Endothelial cell of umbilical vein (primary cell): Measurements from ENCODE around the gene CDC42BPB. TPM values are rescaled to one million over a fixed set of nuclear protein-coding genes. Genes with fewer than 3 reads are reported as not detected.

Experiments used
- BruUV-seq: library from RNA; stranded (reverse); fragments of 400-500 nt; replicated peaks from 2 replicates; lab custom pipeline; 2021; lab: Mats Ljungman, UMichigan
- CTCF ChIA-PET: fragments of 300-600, 350-600 bp; sonication (Branson Sonifier 250); formaldehyde crosslinking; loops from one replicate; lab custom pipeline; 2021; ENCODE audit warnings: antibody characterized with exemption, inconsistent platforms; lab: Charles Lee
- POLR2A ChIA-PET: fragments of 300-600, 350-600 bp; sonication (Branson Sonifier 250); formaldehyde crosslinking; loops from one replicate; lab custom pipeline; 2021; ENCODE audit warnings: antibody characterized with exemption, inconsistent platforms; lab: Charles Lee
- DNase-seq: peaks from one replicate; pipeline ENCODE4 v3.0.0-alpha.2; 2011; ENCODE audit warnings: low read depth, low spot score
- FAIRE-seq: peaks from 2 replicates; lab custom pipeline; 2011; peaks lifted over from hg19 to GRCh38; lab: Jason Lieb, UNC
- H2AFZ ChIP-seq: 2 replicates; pipeline ENCODE4 v1.6.0; 2012; ENCODE audit warnings: low read depth, low read length, control low read depth, inconsistent platforms
- H3K27ac ChIP-seq: 2 replicates; pipeline ENCODE4 v1.5.1; 2011; ENCODE audit warnings: low read depth, mild to moderate bottlenecking, control low read depth, low read length, moderate library complexity; ENCODE audit not compliant: insufficient read depth
- H3K27me3 ChIP-seq, 2 experiments: 2 replicates each; pipeline versions ENCODE4 v1.6.0 to v1.6.1; 2011; ENCODE audit warnings: low read length in 2 of 2, mixed read lengths in 1 of 2; ENCODE audit not compliant: control insufficient read depth in 2 of 2, insufficient read depth in 2 of 2
- H3K36me3 ChIP-seq, 2 experiments: 2 replicates in 1 of 2; 3 replicates in 1 of 2; pipeline ENCODE4 v1.5.1; 2011; ENCODE audit warnings: low read length in 2 of 2, mild to moderate bottlenecking in 1 of 2, moderate library complexity in 1 of 2; ENCODE audit not compliant: control insufficient read depth in 2 of 2, insufficient read depth in 2 of 2; ENCODE audit errors: extremely low read depth in 1 of 2
- H3K4me1 ChIP-seq: 3 replicates; pipeline ENCODE4 v1.5.1; 2011; ENCODE audit warnings: mild to moderate bottlenecking, low read length; ENCODE audit not compliant: control insufficient read depth, insufficient read depth; ENCODE audit errors: extremely low read depth
- H3K4me2 ChIP-seq: 2 replicates; pipeline ENCODE4 v1.6.1; 2011; ENCODE audit warnings: low read length, control low read depth, mixed read lengths; ENCODE audit not compliant: insufficient read depth
- H3K4me3 ChIP-seq, 3 experiments: fragments of 200-600 bp in 1 of 3; sonication (generic), shearing (Covaris generic) in 1 of 3; replicated peaks in 1 of 3; 2 replicates each; pipeline ENCODE4 v1.5.1; 2011 to 2016; ENCODE audit warnings: control low read depth in 3 of 3, low read length in 3 of 3, mild to moderate bottlenecking in 2 of 3, inconsistent platforms in 1 of 3, low read depth in 1 of 3, moderate library complexity in 1 of 3; ENCODE audit not compliant: insufficient read depth in 1 of 3
- H3K79me2 ChIP-seq: 2 replicates; pipeline ENCODE4 v1.6.0; 2012; ENCODE audit warnings: low read length, inconsistent platforms; ENCODE audit not compliant: control insufficient read depth, insufficient read depth
- H3K9ac ChIP-seq: replicated peaks from 2 replicates; pipeline ENCODE3; 2011; ENCODE audit warnings: low read length, control low read depth; ENCODE audit not compliant: insufficient read depth; ENCODE audit errors: extremely low read depth
- H3K9me1 ChIP-seq: replicated peaks from 3 replicates; pipeline ENCODE4 v1.6.0; 2011; ENCODE audit warnings: mild to moderate bottlenecking, low read length; ENCODE audit not compliant: control insufficient read depth, insufficient read depth; ENCODE audit errors: extremely low read depth
- H3K9me3 ChIP-seq: replicated peaks from 2 replicates; pipeline ENCODE4 v1.5.1; 2012; ENCODE audit warnings: low read length, inconsistent platforms; ENCODE audit not compliant: control insufficient read depth, insufficient read depth
- H4K20me1 ChIP-seq: replicated peaks from 2 replicates; pipeline ENCODE3; 2011; ENCODE audit warnings: mild to moderate bottlenecking, low read length; ENCODE audit not compliant: control insufficient read depth, insufficient read depth; ENCODE audit errors: extremely low read depth
- CTCF ChIP-seq, 2 donors: IDR thresholded peaks; 1 replicate in 1 of 2; 2 replicates in 1 of 2; pipeline ENCODE4 v1.5.1; 2011; ENCODE audit warnings: low read length in 2 of 2, mild to moderate bottlenecking in 2 of 2, moderate library complexity in 2 of 2, control low read depth in 1 of 2, inconsistent platforms in 1 of 2, low read depth in 1 of 2; ENCODE audit not compliant: insufficient read depth in 1 of 2; ENCODE audit errors: extremely low read depth in 1 of 2
- EZH2 ChIP-seq: IDR thresholded peaks from 2 replicates; pipeline ENCODE4 v1.6.1; 2012; ENCODE audit warnings: borderline replicate concordance, low read depth, mild to moderate bottlenecking, moderate library complexity, low read length, inconsistent platforms; ENCODE audit not compliant: severe bottlenecking
- FOS ChIP-seq: IDR thresholded peaks from 2 replicates; pipeline ENCODE4 v1.6.1; 2011; ENCODE audit warnings: mild to moderate bottlenecking, low read length, moderate library complexity, borderline replicate concordance; ENCODE audit not compliant: insufficient read depth
- GATA2 ChIP-seq: IDR thresholded peaks from 2 replicates; pipeline ENCODE4 v1.7.0; 2011; ENCODE audit warnings: low read depth, mild to moderate bottlenecking, moderate library complexity, mixed read lengths, low read length; ENCODE audit not compliant: insufficient read length, insufficient read depth
- MAX ChIP-seq: IDR thresholded peaks from 2 replicates; pipeline ENCODE4 v1.6.1; 2011; ENCODE audit not compliant: insufficient read depth, insufficient read length
- POLR2A ChIP-seq: IDR thresholded peaks from 2 replicates; pipeline ENCODE4 v1.6.1; 2012; ENCODE audit warnings: low read depth, mild to moderate bottlenecking, control low read depth, low read length
- POLR2AphosphoS5 ChIP-seq: IDR thresholded peaks from 2 replicates; pipeline ENCODE4 v1.6.1; 2012; ENCODE audit warnings: low read depth, mild to moderate bottlenecking, control low read depth, low read length, moderate library complexity; ENCODE audit not compliant: insufficient read depth
- dilution Hi-C: fragments of 300-500 bp; cut with MboI; formaldehyde crosslinking; loops from one replicate; pipeline ENCODE4 v1.15.0; 2019; ENCODE audit warnings: low sequenced_read_pairs; ENCODE audit not compliant: extremely low pct_ligation_motif_present
- intact Hi-C: fragments of 100-400 bp; cut with micrococcal nuclease; formaldehyde crosslinking; loops from one replicate; pipeline ENCODE4 v1.10.0; 2022
- polyA plus RNA-seq, 4 experiments: library from polyadenylated mRNA; depleted of rRNA in 3 of 4; stranded (reverse) in 3 of 4; unstranded in 1 of 4; fragments of >200 nt; gene quantifications; 2 replicates each; pipeline versions ENCODE4 v1.2.1 to v1.2.3, GENCODE V29; 2011 to 2012; ENCODE audit warnings: missing spikeins in 1 of 4
- total RNA-seq: library from RNA; stranded (reverse); gene quantifications from 2 replicates; pipeline ENCODE4 v1.2.3, GENCODE V29; 2021

Gene CDC42BPB
- total and polyA plus RNA-seq, 2 donors (not counting 3 experiments of a cell fraction or from before 2014, with no cell fraction given) = 82.6 to 131 TPM

- H3K9me3 ChIP-seq = no peaks in the 10 kb centered on the region
- ChIA-PET POLR2A (interaction anchor here (0.6 to 1.1 kb wide), 3 partner anchors 318 to 603 kb away, joined by 3 read pairs; partner anchors contain the start of gene EIF5), CTCF (no interaction called here)
- no peaks in the 10 kb centered on the region for H3K9me1 ChIP-seq
- H3K4me3 ChIP-seq = no peak overlapping the region
- no TSS peak for BruUV-seq
- intact Hi-C loops (no loop called here), dilution Hi-C loops (no loop called here)
- DNase-seq = peak; percentile 19
- H3K4me1 ChIP-seq = peaks cover 33% of the 10 kb centered on the region
- H4K20me1 ChIP-seq = no peaks in the 10 kb centered on the region
- peak overlapping the region; percentile 69 for H3K4me2 ChIP-seq
- peaks cover 78% of the 10 kb centered on the region for H3K79me2 ChIP-seq
- peak; percentile 66 for FAIRE-seq
- no peaks in the 10 kb centered on the region for H3K27me3 ChIP-seq
- peaks cover 0 to 5% of the 10 kb centered on the region in 2 experiments for H3K36me3 ChIP-seq
- H3K9ac ChIP-seq = no peak overlapping the region
- H2AFZ ChIP-seq = no peak overlapping the region
- peak overlapping the region; percentile 61 for H3K27ac ChIP-seq
- TF ChIP-seq EZH2 (no peak), FOS (no peak), POLR2AphosphoS5 (no peak), POLR2A (no peak), GATA2 (no peak), MAX (no peak), CTCF (IDR thresholded peaks at IDR 0.05; ENCODE audit: extremely low read depth in 1 of 2, insufficient read depth in 1 of 2, low read depth in 1 of 2, low read length in 2 of 2) (no peak)
Measured at GRCh38 chr14:103015426-103015825, 41.9 kb downstream of the CDC42BPB start.
